Ascending aorta (tissue), 2 donors: ENCODE data around the gene GPD1L. TPM values are rescaled to one million over a fixed set of nuclear protein-coding genes. Genes with fewer than 3 reads are reported as not detected.

Source experiments
- DNase-seq, 2 donors: peaks; one replicate each; pipeline ENCODE4 v3.0.0-alpha.2; 2019; ENCODE audit warnings: low spot score in 2 of 2
- H3K27ac ChIP-seq, 2 donors: fragments of 200-600 bp; sonication (generic); one replicate each; pipeline ENCODE4 v1.5.1; 2016 to 2017; ENCODE audit warnings: mild to moderate bottlenecking in 1 of 2
- H3K27me3 ChIP-seq: fragments of 200-600 bp; sonication (generic); one replicate; pipeline ENCODE4 v1.5.1; 2017
- H3K36me3 ChIP-seq, 2 donors: fragments of 200-600 bp; sonication (generic); one replicate each; pipeline ENCODE4 v1.5.1; 2016
- H3K4me1 ChIP-seq, 2 donors: fragments of 200-600 bp; sonication (generic); one replicate each; pipeline ENCODE4 v1.5.1; 2016 to 2017; ENCODE audit warnings: mild to moderate bottlenecking in 1 of 2
- H3K4me3 ChIP-seq, 2 donors: fragments of 200-600 bp; sonication (generic); one replicate each; pipeline ENCODE4 v1.5.1; 2016 to 2017; ENCODE audit warnings: mild to moderate bottlenecking in 1 of 2
- H3K9me3 ChIP-seq, 2 donors: fragments of 200-600 bp; sonication (generic); one replicate each; pipeline ENCODE4 v1.5.1; 2016
- intact Hi-C: fragments of 100-400 bp; cut with DNase I; formaldehyde crosslinking; loops from one replicate; pipeline ENCODE4 v1.15.1; 2023
- total RNA-seq: library from RNA; depleted of rRNA; stranded (reverse); fragments of >200 nt; gene quantifications from one replicate; pipeline ENCODE4 v1.1.0, GENCODE V29; 2016
- TF ChIP-seq, protein P1 (sequence below), 3 experiments: fragments of 200-600 bp in 2 of 3; fragments of 450-650 bp in 1 of 3; sonication (generic) in 2 of 3; IDR thresholded peaks; one replicate each; pipeline ENCODE4 v1.5.1; 2016 to 2019; ENCODE audit warnings: antibody characterized with exemption in 3 of 3, mild to moderate bottlenecking in 1 of 3, moderate library complexity in 1 of 3

GPD1L gene
- total RNA-seq, 1 donor from 2014 or later: 14.4 TPM

DNA sequence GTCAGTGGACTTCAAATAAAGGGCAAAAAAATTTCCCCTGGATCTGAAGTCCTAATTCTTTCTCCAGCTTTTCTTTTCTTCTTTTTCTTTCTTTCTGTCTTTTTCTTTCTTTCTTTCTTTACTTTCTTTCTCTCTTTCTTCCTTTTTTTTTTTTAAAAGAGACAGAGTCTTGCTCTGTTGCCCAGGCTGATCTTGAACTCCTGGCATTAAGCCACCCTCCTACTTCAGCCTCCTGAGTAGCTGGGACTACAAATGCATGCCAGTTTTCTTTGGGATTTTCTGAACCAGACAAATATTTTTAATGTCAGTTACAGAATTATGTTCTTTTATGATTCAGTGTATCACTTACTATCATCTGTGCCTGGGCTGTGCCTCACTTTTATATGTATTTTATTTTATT is 86.7 kb downstream of the GPD1L start:
- H3K27me3 ChIP-seq: no peaks in the 10 kb centered on the region
- no peaks in the 10 kb centered on the region for H3K36me3 ChIP-seq
- intact Hi-C loops: no loop called here
- H3K9me3 ChIP-seq: no peaks in the 10 kb centered on the region
- H3K27ac ChIP-seq: no peak overlapping the region
- no peaks in the 10 kb centered on the region for H3K4me1 ChIP-seq
- no peak for DNase-seq
- H3K4me3 ChIP-seq: no peak overlapping the region
- TF ChIP-seq, protein P1, sequence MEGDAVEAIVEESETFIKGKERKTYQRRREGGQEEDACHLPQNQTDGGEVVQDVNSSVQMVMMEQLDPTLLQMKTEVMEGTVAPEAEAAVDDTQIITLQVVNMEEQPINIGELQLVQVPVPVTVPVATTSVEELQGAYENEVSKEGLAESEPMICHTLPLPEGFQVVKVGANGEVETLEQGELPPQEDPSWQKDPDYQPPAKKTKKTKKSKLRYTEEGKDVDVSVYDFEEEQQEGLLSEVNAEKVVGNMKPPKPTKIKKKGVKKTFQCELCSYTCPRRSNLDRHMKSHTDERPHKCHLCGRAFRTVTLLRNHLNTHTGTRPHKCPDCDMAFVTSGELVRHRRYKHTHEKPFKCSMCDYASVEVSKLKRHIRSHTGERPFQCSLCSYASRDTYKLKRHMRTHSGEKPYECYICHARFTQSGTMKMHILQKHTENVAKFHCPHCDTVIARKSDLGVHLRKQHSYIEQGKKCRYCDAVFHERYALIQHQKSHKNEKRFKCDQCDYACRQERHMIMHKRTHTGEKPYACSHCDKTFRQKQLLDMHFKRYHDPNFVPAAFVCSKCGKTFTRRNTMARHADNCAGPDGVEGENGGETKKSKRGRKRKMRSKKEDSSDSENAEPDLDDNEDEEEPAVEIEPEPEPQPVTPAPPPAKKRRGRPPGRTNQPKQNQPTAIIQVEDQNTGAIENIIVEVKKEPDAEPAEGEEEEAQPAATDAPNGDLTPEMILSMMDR (IDR thresholded peaks at IDR 0.05): no peak

DNA sequence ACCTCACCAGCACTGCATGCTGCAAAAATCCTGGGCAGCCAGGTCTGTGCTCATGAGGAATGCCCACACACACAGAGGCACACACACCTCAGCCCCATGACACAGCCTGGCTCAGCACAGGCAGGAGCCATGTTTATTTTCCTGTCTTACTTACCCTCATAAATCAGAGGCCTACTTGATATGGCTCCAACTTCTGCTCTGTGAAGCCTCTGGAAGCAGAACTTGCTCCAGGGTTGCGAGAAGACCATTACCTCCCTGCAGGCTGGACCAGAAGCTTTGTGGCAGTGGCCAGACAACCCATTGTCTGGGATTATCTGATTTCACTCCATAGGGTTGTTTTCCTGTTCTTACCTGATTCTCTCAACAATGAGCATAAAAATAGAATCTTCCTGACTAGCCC is 88.2 kb downstream of the GPD1L start:
- DNase-seq: no peak
- TF ChIP-seq, protein P1 (IDR thresholded peaks at IDR 0.05): no peak
- Histone ChIP-seq H3K9me3 (no peaks in the 10 kb centered on the region), H3K4me1 (no peaks in the 10 kb centered on the region), H3K27ac (no peak overlapping the region), H3K4me3 (no peak overlapping the region), H3K36me3 (no peaks in the 10 kb centered on the region), H3K27me3 (no peaks in the 10 kb centered on the region)
- intact Hi-C loops: no loop called here

DNA sequence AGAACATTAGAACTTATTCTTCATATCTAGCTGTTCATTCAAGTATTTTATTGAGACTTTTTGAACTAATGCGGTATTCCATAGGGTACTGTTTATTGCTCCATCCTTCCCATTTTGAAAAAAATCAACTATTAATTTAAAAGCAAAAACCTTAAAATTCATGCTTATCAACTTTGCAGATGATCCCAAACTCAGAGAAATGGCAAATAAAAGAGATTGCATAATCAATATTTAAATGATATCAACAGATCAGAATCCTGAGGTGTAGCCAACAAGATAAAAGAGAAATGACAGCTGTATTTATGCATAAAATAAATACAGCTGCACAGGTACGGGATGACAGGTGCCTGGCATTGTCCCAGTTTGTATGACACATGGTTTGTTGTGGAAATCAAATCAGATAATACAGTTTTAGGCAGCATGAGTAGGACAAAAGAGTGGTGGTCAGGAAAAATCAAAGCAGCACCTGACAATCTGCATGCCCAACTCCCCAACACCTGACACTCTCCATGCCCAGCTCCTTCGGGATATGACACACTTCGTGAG is 89.6 kb downstream of the GPD1L start:
- intact Hi-C loops: no loop called here
- H3K4me3 ChIP-seq: no peak overlapping the region
- H3K27me3 ChIP-seq: no peaks in the 10 kb centered on the region
- H3K4me1 ChIP-seq: no peaks in the 10 kb centered on the region
- TF ChIP-seq, protein P1 (IDR thresholded peaks at IDR 0.05): no peak
- no peaks in the 10 kb centered on the region for H3K9me3 ChIP-seq
- no peaks in the 10 kb centered on the region for H3K36me3 ChIP-seq
- DNase-seq: no peak
- H3K27ac ChIP-seq: no peak overlapping the region

DNA sequence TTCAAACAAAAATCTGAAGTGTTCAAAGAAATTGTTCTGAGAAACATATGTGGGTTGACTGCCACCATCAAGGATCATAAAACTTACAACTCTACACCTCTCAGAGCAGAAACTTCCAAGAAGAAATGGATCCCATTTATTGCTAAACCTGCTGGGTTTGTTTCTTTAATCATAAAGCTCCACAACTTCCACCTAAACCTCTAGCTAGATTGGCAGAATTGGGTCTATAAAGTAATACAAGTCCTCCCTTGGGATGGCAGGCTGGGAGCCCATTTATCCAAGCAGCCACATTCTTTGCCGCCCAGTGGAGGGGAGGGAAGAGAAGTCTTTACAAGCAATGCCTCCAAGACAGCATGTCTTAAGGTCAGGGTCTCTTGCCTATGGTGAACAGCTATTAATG is 91.6 kb downstream of the GPD1L start:
- Histone ChIP-seq H3K4me3 (no peak overlapping the region), H3K36me3 (no peaks in the 10 kb centered on the region), H3K27me3 (no peaks in the 10 kb centered on the region), H3K27ac (no peak overlapping the region), H3K9me3 (no peaks in the 10 kb centered on the region), H3K4me1 (no peaks in the 10 kb centered on the region)
- intact Hi-C loops: no loop called here
- no peak for DNase-seq
- TF ChIP-seq, protein P1 (IDR thresholded peaks at IDR 0.05): no peak

DNA sequence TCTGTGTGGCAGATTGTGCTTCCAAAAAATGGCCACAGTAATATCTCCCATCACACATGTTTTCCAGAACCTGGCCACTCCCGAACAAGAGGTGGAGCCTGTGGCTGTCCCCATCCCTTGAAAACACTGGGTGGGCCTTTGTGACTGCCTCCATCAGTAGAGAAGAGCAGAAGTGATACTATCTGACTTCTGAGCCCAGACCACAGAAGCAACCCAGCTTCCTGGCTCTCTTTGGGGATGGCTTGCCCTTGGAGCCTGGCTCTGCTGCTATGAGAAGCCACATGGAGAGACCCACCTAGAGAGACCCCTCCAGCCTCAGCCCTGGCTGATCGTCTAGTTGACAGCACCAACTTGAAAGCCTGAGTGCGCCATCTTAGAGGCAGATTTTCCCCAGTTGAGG is 92.3 kb downstream of the GPD1L start:
- Histone ChIP-seq H3K36me3 (no peaks in the 10 kb centered on the region), H3K9me3 (no peaks in the 10 kb centered on the region), H3K27me3 (no peaks in the 10 kb centered on the region), H3K4me1 (no peaks in the 10 kb centered on the region), H3K27ac (no peak overlapping the region), H3K4me3 (no peak overlapping the region)
- TF ChIP-seq, protein P1 (IDR thresholded peaks at IDR 0.05): no peak
- intact Hi-C loops: no loop called here
- DNase-seq: no peak

DNA sequence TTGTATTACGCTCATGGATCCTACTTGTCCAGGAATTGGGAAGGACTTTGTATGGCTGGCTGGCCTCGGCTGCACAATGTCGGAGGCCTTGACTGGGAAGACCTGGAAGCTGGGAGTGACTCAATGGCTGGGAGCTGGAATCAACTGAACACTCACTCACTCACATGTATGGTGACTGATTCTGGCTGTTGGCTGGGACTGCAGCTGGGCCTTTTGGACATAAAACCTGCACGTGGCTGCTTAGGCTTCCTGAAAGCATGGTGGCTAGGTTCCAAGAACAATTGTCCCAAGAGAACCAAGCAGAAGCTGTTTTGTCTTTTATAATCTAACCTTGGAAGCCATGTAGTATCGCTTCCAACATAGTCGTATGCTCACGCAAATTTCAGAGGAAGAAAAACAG is 94.1 kb downstream of the GPD1L start:
- DNase-seq: no peak
- TF ChIP-seq, protein P1 (IDR thresholded peaks at IDR 0.05): no peak
- Histone ChIP-seq H3K9me3 (no peaks in the 10 kb centered on the region), H3K27me3 (no peaks in the 10 kb centered on the region), H3K4me3 (no peak overlapping the region), H3K27ac (no peak overlapping the region), H3K4me1 (no peaks in the 10 kb centered on the region), H3K36me3 (no peaks in the 10 kb centered on the region)
- intact Hi-C loops: no loop called here
